Fibroblast of pulmonary artery (primary cell): Measurements from ENCODE around the gene ZMIZ1.

Experiments used
- DNase-seq: peaks from one replicate; pipeline ENCODE4 v3.0.0-alpha.2; 2010; ENCODE audit warnings: low read depth
- H3K4me3 ChIP-seq: replicated peaks from 2 replicates; pipeline ENCODE4 v1.5.1; 2011; ENCODE audit warnings: low read depth, mild to moderate bottlenecking, control low read depth, low read length, moderate library complexity
- TF ChIP-seq, protein P1 (sequence below): IDR thresholded peaks from 2 replicates; pipeline ENCODE4 v1.5.1; 2011; ENCODE audit warnings: mild to moderate bottlenecking, control low read depth, low read length, inconsistent platforms; ENCODE audit errors: missing control alignments

The ZMIZ1 gene

DNA sequence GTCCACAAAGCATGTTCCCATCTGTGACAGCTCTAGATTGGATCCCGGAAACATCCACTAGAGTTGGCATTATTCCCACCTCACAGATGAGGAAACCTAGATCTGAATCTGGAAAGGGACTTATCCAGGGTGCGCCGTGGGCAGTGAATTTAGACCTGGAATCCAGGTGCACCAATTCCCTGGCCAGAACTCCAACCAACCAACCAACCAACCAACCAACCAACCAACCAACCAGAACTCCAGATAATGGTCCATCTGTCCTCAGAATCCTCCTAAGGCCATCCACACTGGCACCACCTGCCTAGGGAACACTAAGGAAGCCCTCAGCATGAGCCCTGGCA is 42.0 kb upstream of the ZMIZ1 start:
- TF ChIP-seq, protein P1, sequence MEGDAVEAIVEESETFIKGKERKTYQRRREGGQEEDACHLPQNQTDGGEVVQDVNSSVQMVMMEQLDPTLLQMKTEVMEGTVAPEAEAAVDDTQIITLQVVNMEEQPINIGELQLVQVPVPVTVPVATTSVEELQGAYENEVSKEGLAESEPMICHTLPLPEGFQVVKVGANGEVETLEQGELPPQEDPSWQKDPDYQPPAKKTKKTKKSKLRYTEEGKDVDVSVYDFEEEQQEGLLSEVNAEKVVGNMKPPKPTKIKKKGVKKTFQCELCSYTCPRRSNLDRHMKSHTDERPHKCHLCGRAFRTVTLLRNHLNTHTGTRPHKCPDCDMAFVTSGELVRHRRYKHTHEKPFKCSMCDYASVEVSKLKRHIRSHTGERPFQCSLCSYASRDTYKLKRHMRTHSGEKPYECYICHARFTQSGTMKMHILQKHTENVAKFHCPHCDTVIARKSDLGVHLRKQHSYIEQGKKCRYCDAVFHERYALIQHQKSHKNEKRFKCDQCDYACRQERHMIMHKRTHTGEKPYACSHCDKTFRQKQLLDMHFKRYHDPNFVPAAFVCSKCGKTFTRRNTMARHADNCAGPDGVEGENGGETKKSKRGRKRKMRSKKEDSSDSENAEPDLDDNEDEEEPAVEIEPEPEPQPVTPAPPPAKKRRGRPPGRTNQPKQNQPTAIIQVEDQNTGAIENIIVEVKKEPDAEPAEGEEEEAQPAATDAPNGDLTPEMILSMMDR = no peak
- no peak overlapping the region for H3K4me3 ChIP-seq
- DNase-seq = no peak

GRCh38 chr10:79027147-79028055 is 41.4 kb upstream of the ZMIZ1 start:
- no peak overlapping the region for H3K4me3 ChIP-seq
- TF ChIP-seq, protein P1 = no peak
- no peak for DNase-seq

GRCh38 chr10:79028056-79028430 is 40.7 kb upstream of the ZMIZ1 start:
- no peak overlapping the region for H3K4me3 ChIP-seq
- TF ChIP-seq, protein P1 = no peak
- DNase-seq = no peak

DNA sequence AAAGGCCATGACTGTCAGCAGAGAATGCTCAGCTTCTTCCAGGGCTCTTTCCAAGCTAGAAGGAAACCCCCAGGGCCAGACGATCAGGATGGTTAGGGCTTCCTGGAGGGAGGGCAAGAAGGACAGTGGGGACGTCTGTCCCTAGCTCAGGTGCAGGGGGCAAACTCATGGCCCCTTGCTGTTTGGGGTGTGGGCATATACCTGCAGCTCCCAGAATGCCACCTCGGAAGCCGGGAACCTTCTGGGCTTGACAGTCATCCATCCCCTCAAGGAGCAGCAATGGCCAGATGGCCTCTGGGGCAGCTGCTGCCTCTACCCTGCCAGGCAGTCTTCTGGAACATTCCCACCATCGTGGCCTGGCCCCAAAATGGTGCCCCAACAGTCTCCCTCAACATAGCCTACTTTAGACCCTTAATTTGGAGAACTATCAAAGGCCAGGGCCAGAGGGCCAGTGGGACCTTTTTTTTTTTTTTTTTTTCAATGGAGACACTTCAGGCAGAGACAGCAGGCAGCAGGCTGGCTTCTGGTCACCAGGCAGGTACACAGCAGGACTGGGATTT is 40.2 kb upstream of the ZMIZ1 start:
- DNase-seq = no peak
- TF ChIP-seq, protein P1 = no peak

DNA sequence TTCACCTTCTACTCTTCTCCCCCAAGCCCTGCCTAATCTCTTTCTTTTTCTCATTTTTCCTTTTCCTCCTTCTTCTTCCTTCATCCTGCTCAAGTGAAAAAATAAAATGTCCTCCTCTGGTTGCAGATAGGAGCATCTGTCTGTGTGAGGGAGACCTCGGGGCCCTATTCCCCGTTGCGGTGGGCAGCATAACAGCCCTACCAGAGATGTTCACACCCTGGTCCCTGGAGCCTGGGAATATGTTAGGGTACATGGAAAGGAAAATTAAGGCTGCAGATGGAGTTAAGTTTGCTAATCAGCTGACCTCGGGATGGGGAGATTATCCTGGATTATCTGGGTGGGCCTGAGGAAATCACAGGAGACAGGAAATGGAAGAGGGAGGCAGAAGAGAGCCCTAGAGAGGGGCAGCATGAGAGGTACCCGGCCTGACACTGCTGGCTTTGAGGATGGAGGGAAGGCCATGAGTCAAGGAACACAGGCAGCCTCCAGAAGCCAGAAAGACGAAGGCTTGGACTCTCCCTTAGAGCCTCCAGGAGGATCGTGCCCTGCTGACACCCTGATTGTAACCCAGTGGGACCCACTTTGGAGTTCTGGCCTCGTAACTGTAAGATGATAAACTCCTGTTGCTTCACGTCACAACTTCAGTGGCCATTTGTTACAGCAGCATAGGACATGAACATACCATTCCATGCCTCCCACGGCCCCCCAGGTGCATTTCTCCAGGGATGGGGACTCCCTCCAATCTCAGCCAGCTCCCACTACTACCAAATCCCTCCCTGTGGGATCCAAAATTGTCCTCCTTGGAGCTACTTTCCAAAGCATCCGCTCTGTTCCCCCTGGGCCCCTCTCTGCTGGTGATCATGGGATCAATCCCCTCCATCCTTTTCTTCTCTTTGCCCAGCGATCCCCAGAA is 39.0 kb upstream of the ZMIZ1 start:
- TF ChIP-seq, protein P1 = no peak
- no peak for DNase-seq
- no peak overlapping the region for H3K4me3 ChIP-seq

More for the DNA sequence above, 40.2 kb upstream of the ZMIZ1 start:
- H3K4me3 ChIP-seq = no peak overlapping the region

DNA sequence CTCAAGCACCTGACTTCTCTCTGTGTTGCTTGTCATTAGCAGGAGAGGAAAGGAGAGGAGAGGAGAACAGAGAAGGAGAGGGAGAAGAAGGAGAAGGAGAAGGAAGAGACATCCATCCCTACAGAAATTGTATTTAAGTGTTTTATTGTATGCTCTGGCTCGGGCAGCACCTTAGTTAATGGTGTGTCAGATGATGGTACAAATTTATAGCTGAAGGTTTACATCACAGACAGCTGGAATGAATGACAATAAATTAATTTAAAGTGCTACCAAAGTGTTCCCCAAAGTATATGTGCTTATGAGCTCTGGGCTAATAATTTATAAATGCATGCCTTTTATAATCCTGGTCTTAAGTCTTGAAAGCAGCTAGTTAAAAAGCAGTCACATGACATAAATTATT is 38.1 kb upstream of the ZMIZ1 start:
- TF ChIP-seq, protein P1 = no peak

More for the DNA sequence above, 38.1 kb upstream of the ZMIZ1 start:
- DNase-seq = no peak
- no peak overlapping the region for H3K4me3 ChIP-seq
